Measurements from ENCODE around the gene NUP98. TPM values are rescaled to one million over a fixed set of nuclear protein-coding genes. Genes with fewer than 3 reads are reported as not detected.
"Not testable (repeated sequence)": the region's sequence is repeated elsewhere in the genome, so short reads cannot be mapped to it uniquely, and the experiment has no call there.

NUP98 gene
- polyA plus RNA-seq, 1 of the 3 experiments (the other 2 are of a cell fraction) = 56.4 TPM

DNA sequence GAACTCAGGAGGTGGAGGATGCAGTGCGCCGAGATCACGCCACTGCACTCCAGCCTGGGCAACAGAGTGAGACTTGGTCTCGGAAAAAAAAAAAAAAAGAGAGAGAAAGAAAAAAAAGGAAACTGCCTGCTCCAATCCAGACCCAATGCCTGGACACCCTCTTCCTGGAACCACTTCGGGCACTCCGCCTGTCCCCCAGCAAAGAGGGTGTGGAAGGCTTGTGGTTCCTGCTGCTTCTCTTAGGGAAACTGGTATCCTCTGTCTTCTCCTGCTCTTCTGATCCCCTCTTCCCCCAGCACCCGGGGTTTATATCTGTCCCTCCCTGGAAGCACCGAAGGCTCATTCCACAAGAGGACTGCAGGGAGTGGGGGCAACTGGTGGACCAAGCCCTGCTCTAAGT lies 139.1 kb downstream of the NUP98 start:
- no peak overlapping the region for H3K4me2 ChIP-seq
- POLR2A ChIA-PET = no interaction called here
- no peaks in the 10 kb centered on the region for H3F3A ChIP-seq (replicated peaks; ENCODE audit: insufficient read depth)
- H3K79me2 ChIP-seq (ENCODE audit: insufficient read depth) = no peaks in the 10 kb centered on the region
- WGBS (ENCODE audit: low lambda C conversion rate) = 66% methylated on average over 8 of the region's 8 CpGs
- no peaks in the 10 kb centered on the region for H3K36me3 ChIP-seq (replicated peaks in 1 of 2; ENCODE audit: control insufficient read depth in 1 of 2, insufficient read depth in 2 of 2, low read length in 1 of 2)
- no peaks in the 10 kb centered on the region for H3K9me3 ChIP-seq
- H3K9ac ChIP-seq = no peak overlapping the region
- H2AFZ ChIP-seq (ENCODE audit: low read depth) = no peak overlapping the region
- no peak overlapping the region for H3K4me3 ChIP-seq (ENCODE audit: low read depth in 2 of 2, low read length in 1 of 2)
- no peaks in the 10 kb centered on the region for H3K9me2 ChIP-seq
- no peak for DNase-seq
- no peaks in the 10 kb centered on the region for H3K4me1 ChIP-seq (ENCODE audit: control insufficient read depth in 1 of 2, insufficient read depth in 2 of 2, low read depth in 1 of 2, low read length in 1 of 2)
- H3K27me3 ChIP-seq (ENCODE audit: insufficient read depth) = no peaks in the 10 kb centered on the region; the same call in 1 of the 2 replicates
- H4K20me1 ChIP-seq (ENCODE audit: insufficient read depth) = no peaks in the 10 kb centered on the region
- CTCF ChIA-PET = no interaction called here
- TF ChIP-seq GABPA (IDR thresholded peaks at IDR 0.05; ENCODE audit: low read depth) (no peak), RXRA (IDR thresholded peaks at IDR 0.05; ENCODE audit: borderline replicate concordance, low read depth) (no peak), TAF1 (IDR thresholded peaks at IDR 0.05; ENCODE audit: borderline replicate concordance, low read depth, low read length) (no peak), TEAD4 (IDR thresholded peaks at IDR 0.05; ENCODE audit: borderline replicate concordance, insufficient read depth) (no peak), NRF1 (IDR thresholded peaks at IDR 0.05; ENCODE audit: low read depth, low read length) (no peak)
- TF ChIP-seq, protein P1, sequence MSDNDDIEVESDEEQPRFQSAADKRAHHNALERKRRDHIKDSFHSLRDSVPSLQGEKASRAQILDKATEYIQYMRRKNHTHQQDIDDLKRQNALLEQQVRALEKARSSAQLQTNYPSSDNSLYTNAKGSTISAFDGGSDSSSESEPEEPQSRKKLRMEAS (IDR thresholded peaks at IDR 0.05; ENCODE audit: low read depth) = no peak
- TF ChIP-seq, protein P2, sequence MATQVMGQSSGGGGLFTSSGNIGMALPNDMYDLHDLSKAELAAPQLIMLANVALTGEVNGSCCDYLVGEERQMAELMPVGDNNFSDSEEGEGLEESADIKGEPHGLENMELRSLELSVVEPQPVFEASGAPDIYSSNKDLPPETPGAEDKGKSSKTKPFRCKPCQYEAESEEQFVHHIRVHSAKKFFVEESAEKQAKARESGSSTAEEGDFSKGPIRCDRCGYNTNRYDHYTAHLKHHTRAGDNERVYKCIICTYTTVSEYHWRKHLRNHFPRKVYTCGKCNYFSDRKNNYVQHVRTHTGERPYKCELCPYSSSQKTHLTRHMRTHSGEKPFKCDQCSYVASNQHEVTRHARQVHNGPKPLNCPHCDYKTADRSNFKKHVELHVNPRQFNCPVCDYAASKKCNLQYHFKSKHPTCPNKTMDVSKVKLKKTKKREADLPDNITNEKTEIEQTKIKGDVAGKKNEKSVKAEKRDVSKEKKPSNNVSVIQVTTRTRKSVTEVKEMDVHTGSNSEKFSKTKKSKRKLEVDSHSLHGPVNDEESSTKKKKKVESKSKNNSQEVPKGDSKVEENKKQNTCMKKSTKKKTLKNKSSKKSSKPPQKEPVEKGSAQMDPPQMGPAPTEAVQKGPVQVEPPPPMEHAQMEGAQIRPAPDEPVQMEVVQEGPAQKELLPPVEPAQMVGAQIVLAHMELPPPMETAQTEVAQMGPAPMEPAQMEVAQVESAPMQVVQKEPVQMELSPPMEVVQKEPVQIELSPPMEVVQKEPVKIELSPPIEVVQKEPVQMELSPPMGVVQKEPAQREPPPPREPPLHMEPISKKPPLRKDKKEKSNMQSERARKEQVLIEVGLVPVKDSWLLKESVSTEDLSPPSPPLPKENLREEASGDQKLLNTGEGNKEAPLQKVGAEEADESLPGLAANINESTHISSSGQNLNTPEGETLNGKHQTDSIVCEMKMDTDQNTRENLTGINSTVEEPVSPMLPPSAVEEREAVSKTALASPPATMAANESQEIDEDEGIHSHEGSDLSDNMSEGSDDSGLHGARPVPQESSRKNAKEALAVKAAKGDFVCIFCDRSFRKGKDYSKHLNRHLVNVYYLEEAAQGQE (IDR thresholded peaks at IDR 0.05; ENCODE audit: low read depth, low read length) = no peak
- TF ChIP-seq, protein P3, sequence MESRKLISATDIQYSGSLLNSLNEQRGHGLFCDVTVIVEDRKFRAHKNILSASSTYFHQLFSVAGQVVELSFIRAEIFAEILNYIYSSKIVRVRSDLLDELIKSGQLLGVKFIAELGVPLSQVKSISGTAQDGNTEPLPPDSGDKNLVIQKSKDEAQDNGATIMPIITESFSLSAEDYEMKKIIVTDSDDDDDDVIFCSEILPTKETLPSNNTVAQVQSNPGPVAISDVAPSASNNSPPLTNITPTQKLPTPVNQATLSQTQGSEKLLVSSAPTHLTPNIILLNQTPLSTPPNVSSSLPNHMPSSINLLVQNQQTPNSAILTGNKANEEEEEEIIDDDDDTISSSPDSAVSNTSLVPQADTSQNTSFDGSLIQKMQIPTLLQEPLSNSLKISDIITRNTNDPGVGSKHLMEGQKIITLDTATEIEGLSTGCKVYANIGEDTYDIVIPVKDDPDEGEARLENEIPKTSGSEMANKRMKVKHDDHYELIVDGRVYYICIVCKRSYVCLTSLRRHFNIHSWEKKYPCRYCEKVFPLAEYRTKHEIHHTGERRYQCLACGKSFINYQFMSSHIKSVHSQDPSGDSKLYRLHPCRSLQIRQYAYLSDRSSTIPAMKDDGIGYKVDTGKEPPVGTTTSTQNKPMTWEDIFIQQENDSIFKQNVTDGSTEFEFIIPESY (IDR thresholded peaks at IDR 0.05; ENCODE audit: borderline replicate concordance, low read depth) = no peak
- no peak overlapping the region for H3K27ac ChIP-seq (ENCODE audit: low read depth in 2 of 2, low read length in 1 of 2)

DNA sequence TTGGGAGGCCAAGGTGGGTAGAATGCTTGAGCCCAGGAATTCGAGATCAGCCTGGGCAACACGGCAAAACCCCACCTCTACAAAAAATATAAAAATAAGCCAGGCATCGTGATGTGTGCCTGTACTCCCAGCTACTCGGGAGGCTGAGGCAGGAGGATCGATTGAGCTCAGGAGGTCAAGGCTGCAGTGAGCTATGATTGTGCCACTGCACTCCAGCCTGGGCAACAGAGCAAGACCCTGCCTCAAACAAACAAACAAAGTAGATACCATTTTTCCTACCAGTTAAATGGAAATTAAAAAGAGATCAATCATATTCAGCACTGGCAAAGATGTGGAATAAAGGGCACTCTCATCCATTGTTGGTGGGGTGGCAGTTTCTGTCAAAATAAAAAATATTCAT lies 140.0 kb downstream of the NUP98 start:
- H3F3A ChIP-seq (replicated peaks; ENCODE audit: insufficient read depth); H3K4me1 ChIP-seq (ENCODE audit: control insufficient read depth in 1 of 2, insufficient read depth in 2 of 2, low read depth in 1 of 2, low read length in 1 of 2); POLR2A ChIA-PET; H3K27ac ChIP-seq (ENCODE audit: low read depth in 2 of 2, low read length in 1 of 2); H3K4me3 ChIP-seq (ENCODE audit: low read depth in 2 of 2, low read length in 1 of 2); DNase-seq; H3K9ac ChIP-seq; H3K4me2 ChIP-seq; CTCF ChIA-PET; H3K27me3 ChIP-seq (ENCODE audit: insufficient read depth); H3K79me2 ChIP-seq (ENCODE audit: insufficient read depth); H2AFZ ChIP-seq (ENCODE audit: low read depth); H3K36me3 ChIP-seq (replicated peaks in 1 of 2; ENCODE audit: control insufficient read depth in 1 of 2, insufficient read depth in 2 of 2, low read length in 1 of 2); H4K20me1 ChIP-seq (ENCODE audit: insufficient read depth); H3K9me3 ChIP-seq; H3K9me2 ChIP-seq: not testable (repeated sequence)
- 31% methylated on average over 5 of the region's 5 CpGs for WGBS (ENCODE audit: low lambda C conversion rate)

Measured in SK-N-SH (cell line).